ENCODE results near the gene LRRC37A3. TPM values are rescaled to one million over a fixed set of nuclear protein-coding genes. Genes with fewer than 3 reads are reported as not detected.
"Not testable (repeated sequence)": the region's sequence is repeated elsewhere in the genome, so short reads cannot be mapped to it uniquely, and the experiment has no call there.

The LRRC37A3 gene
- total RNA-seq, 2 donors from 2014 or later = 5.6 to 9.5 TPM

GRCh38 chr17:64941045-64941444 is 21.8 kb upstream of the LRRC37A3 start:
- TF ChIP-seq POLR2A (IDR thresholded peaks at IDR 0.05) (no peak), POLR2AphosphoS5 (IDR thresholded peaks at IDR 0.05) (no peak)
- TF ChIP-seq, protein P1, sequence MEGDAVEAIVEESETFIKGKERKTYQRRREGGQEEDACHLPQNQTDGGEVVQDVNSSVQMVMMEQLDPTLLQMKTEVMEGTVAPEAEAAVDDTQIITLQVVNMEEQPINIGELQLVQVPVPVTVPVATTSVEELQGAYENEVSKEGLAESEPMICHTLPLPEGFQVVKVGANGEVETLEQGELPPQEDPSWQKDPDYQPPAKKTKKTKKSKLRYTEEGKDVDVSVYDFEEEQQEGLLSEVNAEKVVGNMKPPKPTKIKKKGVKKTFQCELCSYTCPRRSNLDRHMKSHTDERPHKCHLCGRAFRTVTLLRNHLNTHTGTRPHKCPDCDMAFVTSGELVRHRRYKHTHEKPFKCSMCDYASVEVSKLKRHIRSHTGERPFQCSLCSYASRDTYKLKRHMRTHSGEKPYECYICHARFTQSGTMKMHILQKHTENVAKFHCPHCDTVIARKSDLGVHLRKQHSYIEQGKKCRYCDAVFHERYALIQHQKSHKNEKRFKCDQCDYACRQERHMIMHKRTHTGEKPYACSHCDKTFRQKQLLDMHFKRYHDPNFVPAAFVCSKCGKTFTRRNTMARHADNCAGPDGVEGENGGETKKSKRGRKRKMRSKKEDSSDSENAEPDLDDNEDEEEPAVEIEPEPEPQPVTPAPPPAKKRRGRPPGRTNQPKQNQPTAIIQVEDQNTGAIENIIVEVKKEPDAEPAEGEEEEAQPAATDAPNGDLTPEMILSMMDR (IDR thresholded peaks at IDR 0.05) = no peak
- H3K9me3 ChIP-seq = no peaks in the 10 kb centered on the region
- no peak overlapping the region for H3K4me3 ChIP-seq
- no peaks in the 10 kb centered on the region for H3K36me3 ChIP-seq
- H3K4me1 ChIP-seq (replicated peaks) = no peaks in the 10 kb centered on the region
- intact Hi-C loops (cut with DNase I) = no loop called here
- DNase-seq (ENCODE audit: low spot score) = no peak
- H3K27me3 ChIP-seq (replicated peaks; ENCODE audit: insufficient read depth) = no peaks in the 10 kb centered on the region
- WGBS = 89% methylated on average over 3 of the region's 3 CpGs
- H3K27ac ChIP-seq = no peak overlapping the region

DNA sequence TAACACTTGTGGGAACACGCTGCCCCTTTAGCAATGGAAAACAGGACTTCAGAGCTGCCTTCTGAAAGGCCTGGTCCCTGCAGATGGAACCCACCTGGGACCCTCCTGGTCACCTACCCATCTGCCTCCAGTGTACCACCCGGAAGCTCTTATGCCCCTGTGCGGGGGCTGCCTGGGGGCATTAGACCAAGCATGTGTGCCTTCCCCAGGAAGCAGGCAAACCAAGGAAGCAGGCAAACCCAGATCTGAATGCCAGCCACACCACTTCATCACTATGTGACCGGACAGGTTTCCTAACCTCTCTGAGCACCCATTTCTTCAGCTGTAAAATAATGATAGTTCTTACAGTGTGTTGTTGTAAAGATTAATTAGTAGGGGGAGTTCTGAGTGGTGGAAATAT is 20.8 kb upstream of the LRRC37A3 start:
- Histone ChIP-seq H3K27ac (no peak overlapping the region), H3K36me3 (no peaks in the 10 kb centered on the region), H3K4me3 (no peak overlapping the region), H3K4me1 (replicated peaks) (no peaks in the 10 kb centered on the region), H3K9me3 (no peaks in the 10 kb centered on the region), H3K27me3 (replicated peaks; ENCODE audit: insufficient read depth) (no peaks in the 10 kb centered on the region)
- DNase-seq (ENCODE audit: low spot score) = no peak
- intact Hi-C loops (cut with DNase I) = no loop called here
- TF ChIP-seq POLR2A (IDR thresholded peaks at IDR 0.05) = no peak
- no peak for TF ChIP-seq POLR2AphosphoS5 (IDR thresholded peaks at IDR 0.05)
- TF ChIP-seq, protein P1 (IDR thresholded peaks at IDR 0.05) = no peak
- 84% methylated on average over 4 of the region's 4 CpGs for WGBS

- Histone ChIP-seq H3K36me3 (no peaks in the 10 kb centered on the region), H3K4me1 (replicated peaks) (no peaks in the 10 kb centered on the region), H3K9me3 (no peaks in the 10 kb centered on the region), H3K27ac (no peak overlapping the region), H3K27me3 (replicated peaks; ENCODE audit: insufficient read depth) (no peaks in the 10 kb centered on the region), H3K4me3 (no peak overlapping the region)
- no peak for TF ChIP-seq POLR2AphosphoS5 (IDR thresholded peaks at IDR 0.05)
- TF ChIP-seq, protein P1 (IDR thresholded peaks at IDR 0.05) = peak in 2 of 4 experiments; percentile 11 to 50
- DNase-seq (ENCODE audit: low spot score) = no peak
- intact Hi-C loops (cut with DNase I) = no loop called here
- 71% methylated on average over 10 of the region's 11 CpGs for WGBS
These were observed 19.7 kb upstream of the LRRC37A3 start for GRCh38 chr17:64938925-64939474.

DNA sequence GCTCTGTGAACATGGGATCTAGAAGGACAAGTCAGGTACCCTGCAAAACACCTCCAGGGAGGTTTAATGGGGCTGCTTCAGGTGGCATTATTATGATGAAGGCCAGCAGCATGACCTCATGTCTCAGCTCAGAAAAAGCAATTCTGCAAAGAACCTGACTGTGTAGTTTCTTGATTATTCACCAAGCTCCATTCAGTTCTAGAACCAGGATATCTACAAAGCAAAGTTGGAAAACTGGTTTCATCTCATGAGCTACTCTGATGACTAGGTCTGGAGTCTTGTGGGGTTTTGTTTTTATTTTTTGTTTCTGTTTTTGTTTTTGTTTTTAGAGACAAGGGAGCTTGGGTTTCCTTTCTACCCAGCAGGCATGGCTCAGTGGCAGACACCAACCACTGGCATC is 19.0 kb upstream of the LRRC37A3 start:
- H3K27ac ChIP-seq = no peak overlapping the region
- no peaks in the 10 kb centered on the region for H3K27me3 ChIP-seq (replicated peaks; ENCODE audit: insufficient read depth)
- intact Hi-C loops (cut with DNase I) = no loop called here
- no peaks in the 10 kb centered on the region for H3K36me3 ChIP-seq
- no peaks in the 10 kb centered on the region for H3K4me1 ChIP-seq (replicated peaks)
- no peak for DNase-seq (ENCODE audit: low spot score)
- H3K4me3 ChIP-seq = no peak overlapping the region
- no peak for TF ChIP-seq POLR2A (IDR thresholded peaks at IDR 0.05)
- H3K9me3 ChIP-seq = no peaks in the 10 kb centered on the region

- H3K4me1 ChIP-seq (replicated peaks) = no peaks in the 10 kb centered on the region
- WGBS = 94% methylated on average over 10 of the region's 10 CpGs
- no peak for TF ChIP-seq POLR2AphosphoS5 (IDR thresholded peaks at IDR 0.05)
- TF ChIP-seq, protein P1 (IDR thresholded peaks at IDR 0.05) = no peak
- no peak for TF ChIP-seq POLR2A (IDR thresholded peaks at IDR 0.05)
- H3K27ac ChIP-seq = no peak overlapping the region
- H3K9me3 ChIP-seq = no peaks in the 10 kb centered on the region
- no peak overlapping the region for H3K4me3 ChIP-seq
- DNase-seq (ENCODE audit: low spot score) = no peak
- H3K27me3 ChIP-seq (replicated peaks; ENCODE audit: insufficient read depth) = no peaks in the 10 kb centered on the region
- intact Hi-C loops (cut with DNase I) = no loop called here
- H3K36me3 ChIP-seq = no peaks in the 10 kb centered on the region
These were observed 16.8 kb upstream of the LRRC37A3 start for GRCh38 chr17:64936117-64936516.

- H3K9me3 ChIP-seq; H3K27ac ChIP-seq; DNase-seq (ENCODE audit: low spot score); H3K4me3 ChIP-seq; H3K4me1 ChIP-seq (replicated peaks); H3K27me3 ChIP-seq (replicated peaks; ENCODE audit: insufficient read depth); intact Hi-C loops (cut with DNase I); H3K36me3 ChIP-seq: not testable (repeated sequence)
- 93% methylated on average over 6 of the region's 6 CpGs for WGBS
These were observed 15.1 kb upstream of the LRRC37A3 start for GRCh38 chr17:64934284-64934778.

GRCh38 chr17:64932850-64933249 is 13.6 kb upstream of the LRRC37A3 start:
- H3K27me3 ChIP-seq (replicated peaks; ENCODE audit: insufficient read depth); H3K9me3 ChIP-seq; H3K4me1 ChIP-seq (replicated peaks); H3K27ac ChIP-seq; DNase-seq (ENCODE audit: low spot score); intact Hi-C loops (cut with DNase I); H3K4me3 ChIP-seq; H3K36me3 ChIP-seq: not testable (repeated sequence)
- WGBS = 84% methylated on average over 3 of the region's 3 CpGs

DNA sequence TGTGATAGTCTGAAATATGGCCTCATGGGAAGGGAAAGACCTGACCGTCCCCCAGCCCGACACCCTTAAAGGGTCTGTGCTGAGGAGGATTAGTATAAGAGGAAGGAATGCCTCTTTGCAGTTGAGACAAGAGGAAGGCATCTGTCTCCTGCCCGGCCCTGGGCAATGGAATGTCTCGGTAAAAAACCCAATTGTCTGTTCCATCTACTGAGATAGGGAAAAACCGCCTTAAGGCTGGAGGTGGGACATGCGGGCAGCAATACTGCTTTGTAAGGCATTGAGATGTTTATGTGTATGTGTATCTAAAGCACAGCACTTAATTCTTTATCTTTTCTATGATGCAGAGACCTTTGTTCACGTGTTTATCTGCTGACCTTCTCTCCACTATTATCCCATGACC is 11.1 kb upstream of the LRRC37A3 start:
- intact Hi-C loops (cut with DNase I); H3K4me3 ChIP-seq; H3K9me3 ChIP-seq; DNase-seq (ENCODE audit: low spot score); H3K4me1 ChIP-seq (replicated peaks); H3K36me3 ChIP-seq; H3K27me3 ChIP-seq (replicated peaks; ENCODE audit: insufficient read depth); H3K27ac ChIP-seq: not testable (repeated sequence)
- 80% methylated on average over 7 of the region's 7 CpGs for WGBS

Measured in prostate gland (tissue), 2 donors.